CD4-positive, alpha-beta T cell (primary cell): ENCODE data around the gene TFAP2E. TPM values are rescaled to one million over a fixed set of nuclear protein-coding genes. Genes with fewer than 3 reads are reported as not detected.

Source experiments
- ATAC-seq: fragments of 200-7000 bp; cut with Tn5 transposase; one replicate; pipeline ENCODE4 v1.10.0; 2022; ENCODE audit warnings: mild to moderate bottlenecking; ENCODE audit not compliant: poor library complexity
- CTCF ChIA-PET: fragments of 350-600 bp; sonication (Branson Sonifier 250); formaldehyde crosslinking; loops from one replicate; lab custom pipeline; 2021; ENCODE audit warnings: antibody characterized with exemption, inconsistent platforms; lab: Charles Lee
- POLR2A ChIA-PET: fragments of 350-600 bp; sonication (Branson Sonifier 250); formaldehyde crosslinking; loops from one replicate; lab custom pipeline; 2021; ENCODE audit warnings: antibody characterized with exemption, inconsistent platforms; lab: Charles Lee
- DNase-seq, 14 experiments: peaks; one replicate each; pipeline ENCODE4 v3.0.0-alpha.2; 2013 to 2020; ENCODE audit warnings: mixed read lengths in 2 of 14
- H3K27ac ChIP-seq, 2 donors: one replicate each; pipeline versions ENCODE4 v1.5.1 to v1.7.0; 2013; ENCODE audit warnings: low read length in 2 of 2, low read depth in 1 of 2, mild to moderate bottlenecking in 1 of 2
- H3K27me3 ChIP-seq, 2 experiments: 1 replicate in 1 of 2; 2 replicates in 1 of 2; pipeline versions ENCODE4 v1.6.1 to v1.7.0; 2013; ENCODE audit warnings: low read length in 2 of 2, control low read depth in 1 of 2, mild to moderate bottlenecking in 1 of 2, moderate library complexity in 1 of 2; ENCODE audit not compliant: insufficient read depth in 2 of 2, control insufficient read depth in 1 of 2
- H3K36me3 ChIP-seq: one replicate; pipeline ENCODE4 v1.6.1; 2013; ENCODE audit warnings: low read length, control low read depth; ENCODE audit not compliant: insufficient read depth
- H3K4me1 ChIP-seq: one replicate; pipeline ENCODE4 v1.6.1; 2013; ENCODE audit warnings: low read length, control low read depth; ENCODE audit not compliant: insufficient read depth
- H3K4me3 ChIP-seq: one replicate; pipeline ENCODE4 v1.5.1; 2013; ENCODE audit warnings: mild to moderate bottlenecking, low read length, moderate library complexity
- H3K9me3 ChIP-seq, 2 experiments: 1 replicate in 1 of 2; 2 replicates in 1 of 2; pipeline versions ENCODE4 v1.6.1 to v1.7.0; 2013; ENCODE audit warnings: low read length in 2 of 2, mild to moderate bottlenecking in 2 of 2, control low read depth in 1 of 2, moderate library complexity in 1 of 2; ENCODE audit not compliant: control insufficient read depth in 1 of 2, insufficient read depth in 1 of 2
- H3K27ac Mint-ChIP-seq: one replicate; pipeline ENCODE4 v1.8.0; 2020; ENCODE audit warnings: mixed read lengths
- H3K27me3 Mint-ChIP-seq: one replicate; pipeline ENCODE4 v1.8.0; 2021; ENCODE audit warnings: mixed read lengths
- H3K36me3 Mint-ChIP-seq: one replicate; pipeline ENCODE4 v1.8.0; 2021; ENCODE audit warnings: low read depth, mixed read lengths
- H3K4me1 Mint-ChIP-seq: one replicate; pipeline ENCODE4 v1.8.0; 2021; ENCODE audit warnings: low read depth, mixed read lengths
- H3K4me3 Mint-ChIP-seq: one replicate; pipeline ENCODE4 v1.8.0; 2020; ENCODE audit warnings: mild to moderate bottlenecking, mixed read lengths
- H3K9me3 Mint-ChIP-seq: one replicate; pipeline ENCODE4 v1.8.0; 2020; ENCODE audit warnings: mixed read lengths
- CTCF ChIP-seq: fragments of 200-600 bp; IDR thresholded peaks from one replicate; pipeline ENCODE4 v1.8.0; 2022; ENCODE audit warnings: antibody characterized with exemption, mild to moderate bottlenecking
- intact Hi-C, 2 experiments: fragments of 100-400 bp; cut with DNase I in 1 of 2; cut with micrococcal nuclease in 1 of 2; formaldehyde crosslinking; loops; one replicate each; pipeline versions ENCODE4 v1.15.1 to v1.9.0; 2023 to 2025; cut with DNase I, micrococcal nuclease
- total RNA-seq, 174 experiments: library from RNA in 2 of 174; stranded (reverse) in 2 of 174; gene quantifications; one replicate each; pipeline ENCODE4 v1.2.3 and lab custom pipeline; 2021 to 2026

Gene TFAP2E
- total RNA-seq, 2 experiments from 2014 or later: 3.0 to 3.8 TPM

DNA sequence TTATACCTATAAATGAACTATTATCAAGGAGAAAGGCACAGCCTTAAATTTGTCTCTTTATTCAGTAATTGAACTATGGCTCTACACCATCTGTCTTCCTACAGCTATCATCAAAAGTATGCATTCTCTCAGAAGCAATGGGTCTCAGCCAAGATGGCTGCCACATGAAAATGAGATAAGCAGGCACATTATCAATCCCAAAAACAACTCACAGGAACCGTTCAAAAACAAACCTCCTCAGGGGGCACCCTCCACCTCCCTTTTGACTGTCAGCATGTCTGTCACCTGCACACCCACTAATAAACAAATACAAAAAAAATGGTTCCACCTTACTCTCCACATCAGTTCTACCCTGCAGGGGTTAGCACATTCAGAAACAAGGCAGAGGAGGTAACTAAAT, 39.5 kb upstream of the TFAP2E start:
- ATAC-seq (no peak), DNase-seq (no peak)
- Mint-ChIP-seq H3K4me3 (no peak overlapping the region), H3K27ac (no peak overlapping the region), H3K36me3 (peaks cover 58% of the 10 kb centered on the region), H3K27me3 (no peaks in the 10 kb centered on the region), H3K4me1 (peaks cover 57% of the 10 kb centered on the region), H3K9me3 (peaks cover 6% of the 10 kb centered on the region)
- H3K4me1 ChIP-seq: peaks cover 15% of the 10 kb centered on the region
- ChIA-PET POLR2A (interaction anchor here (1.8 kb wide), 1 partner anchor 28 kb away, joined by 4 read pairs; no protein-coding TSS in a partner anchor), CTCF (interaction anchor here (1.9 kb wide), 1 partner anchor 8 kb away, joined by 5 read pairs; no protein-coding TSS in a partner anchor)
- no peak for TF ChIP-seq CTCF
- H3K4me3 ChIP-seq: no peak overlapping the region
- peaks cover 19% of the 10 kb centered on the region for H3K36me3 ChIP-seq
- no peak overlapping the region for H3K27ac ChIP-seq
- intact Hi-C loops: no loop called here
- H3K27me3 ChIP-seq: no peaks in the 10 kb centered on the region
- peaks cover 0 to 8% of the 10 kb centered on the region in 2 experiments for H3K9me3 ChIP-seq

GRCh38 chr1:35535243-35535642, 37.9 kb upstream of the TFAP2E start:
- Mint-ChIP-seq H3K4me1 (peaks cover 74% of the 10 kb centered on the region), H3K4me3 (no peak overlapping the region), H3K36me3 (peaks cover 47% of the 10 kb centered on the region), H3K27me3 (no peaks in the 10 kb centered on the region), H3K27ac (peak overlapping the region; percentile 97), H3K9me3 (peaks cover 4% of the 10 kb centered on the region)
- H3K4me1 ChIP-seq: peaks cover 29% of the 10 kb centered on the region
- CTCF ChIA-PET: interaction anchor here (1.0 kb wide), 2 partner anchors 13 to 30 kb away, joined by 3 read pairs; no protein-coding TSS in a partner anchor
- no peak for DNase-seq
- POLR2A ChIA-PET: interaction anchor here (2.2 to 3.4 kb wide), 3 partner anchors 22 to 29 kb away, joined by 9 to 35 read pairs (median 10); partner anchors contain the start of genes KIAA0319L and NCDN
- H3K36me3 ChIP-seq: peaks cover 18% of the 10 kb centered on the region
- peaks cover 0 to 4% of the 10 kb centered on the region in 2 experiments for H3K9me3 ChIP-seq
- H3K4me3 ChIP-seq: no peak overlapping the region
- ATAC-seq: no peak
- intact Hi-C loops: no loop called here
- no peaks in the 10 kb centered on the region for H3K27me3 ChIP-seq
- no peak overlapping the region for H3K27ac ChIP-seq
- TF ChIP-seq CTCF: no peak

GRCh38 chr1:35536556-35537162, 36.5 kb upstream of the TFAP2E start:
- H3K27me3 Mint-ChIP-seq: no peaks in the 10 kb centered on the region
- H3K36me3 Mint-ChIP-seq: peaks cover 37% of the 10 kb centered on the region
- H3K27ac Mint-ChIP-seq: peak overlapping the region; percentile 97
- Histone ChIP-seq H3K36me3 (peaks cover 5% of the 10 kb centered on the region), H3K27me3 (no peaks in the 10 kb centered on the region), H3K4me3 (no peak overlapping the region), H3K9me3 (no peaks in the 10 kb centered on the region), H3K4me1 (peaks cover 42% of the 10 kb centered on the region), H3K27ac (peak overlapping the region; percentile 59 to 64)
- DNase-seq (peak in 1 of 14 experiments; percentile 34), ATAC-seq (peak; percentile 48)
- no peak for TF ChIP-seq CTCF
- intact Hi-C loops: no loop called here
- ChIA-PET POLR2A (interaction anchor here (0.6 to 3.4 kb wide), 8 partner anchors 16 to 423 kb away, joined by 3 to 35 read pairs (median 4); partner anchors contain the start of genes KIAA0319L and NCDN), CTCF (interaction anchor here (1.0 to 2.3 kb wide), 4 partner anchors 13 to 85 kb away, joined by 3 to 15 read pairs (median 4); no protein-coding TSS in a partner anchor)
- peaks cover 79% of the 10 kb centered on the region for H3K4me1 Mint-ChIP-seq
- H3K4me3 Mint-ChIP-seq: peak overlapping the region; percentile 66
- H3K9me3 Mint-ChIP-seq: no peaks in the 10 kb centered on the region
